ENCODE measurements around the gene CHAF1A.

DNA sequence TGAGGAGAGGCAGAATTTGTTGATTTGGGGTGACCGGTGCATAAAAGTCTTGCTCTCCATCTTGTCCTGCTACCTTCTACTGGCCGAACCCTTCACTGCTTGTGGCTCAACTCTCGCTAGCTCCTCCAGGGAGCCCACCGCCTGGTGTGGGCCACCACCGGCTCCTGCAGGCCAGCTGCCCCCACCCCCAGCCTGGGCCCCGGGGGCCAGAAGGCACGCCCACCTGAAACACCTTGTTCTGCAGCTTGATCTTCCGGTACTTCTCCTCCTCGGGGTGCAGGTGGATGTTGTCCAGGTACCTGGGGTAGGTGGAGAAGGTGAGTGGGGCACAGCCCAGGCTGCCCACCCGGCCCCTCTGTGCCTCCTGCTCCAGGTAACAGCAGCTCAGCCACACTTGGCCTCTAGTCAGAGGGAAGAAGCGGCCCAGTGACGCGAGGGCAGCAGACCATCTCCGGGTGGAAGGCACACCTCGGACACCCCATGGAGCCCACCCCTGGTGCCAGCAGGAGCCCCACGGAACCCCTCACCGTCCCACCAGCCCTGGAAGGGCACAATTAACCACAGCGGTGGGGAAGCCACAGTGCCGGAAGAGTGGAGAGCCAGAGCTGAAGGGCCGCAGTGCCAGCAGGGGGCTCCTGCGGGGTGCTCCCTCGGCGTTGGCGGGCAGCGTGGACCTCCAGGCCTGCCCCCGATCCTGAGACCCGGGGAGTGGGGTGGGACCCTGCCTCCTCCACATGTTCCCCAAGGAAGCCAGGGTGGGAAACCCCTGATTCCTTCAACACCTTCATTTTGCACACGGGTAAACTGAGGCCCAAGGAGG lies 45.1 kb downstream of the CHAF1A start:
- TF ChIP-seq POLR2AphosphoS5 (IDR thresholded peaks at IDR 0.05), result no peak
- TF ChIP-seq, protein P1, sequence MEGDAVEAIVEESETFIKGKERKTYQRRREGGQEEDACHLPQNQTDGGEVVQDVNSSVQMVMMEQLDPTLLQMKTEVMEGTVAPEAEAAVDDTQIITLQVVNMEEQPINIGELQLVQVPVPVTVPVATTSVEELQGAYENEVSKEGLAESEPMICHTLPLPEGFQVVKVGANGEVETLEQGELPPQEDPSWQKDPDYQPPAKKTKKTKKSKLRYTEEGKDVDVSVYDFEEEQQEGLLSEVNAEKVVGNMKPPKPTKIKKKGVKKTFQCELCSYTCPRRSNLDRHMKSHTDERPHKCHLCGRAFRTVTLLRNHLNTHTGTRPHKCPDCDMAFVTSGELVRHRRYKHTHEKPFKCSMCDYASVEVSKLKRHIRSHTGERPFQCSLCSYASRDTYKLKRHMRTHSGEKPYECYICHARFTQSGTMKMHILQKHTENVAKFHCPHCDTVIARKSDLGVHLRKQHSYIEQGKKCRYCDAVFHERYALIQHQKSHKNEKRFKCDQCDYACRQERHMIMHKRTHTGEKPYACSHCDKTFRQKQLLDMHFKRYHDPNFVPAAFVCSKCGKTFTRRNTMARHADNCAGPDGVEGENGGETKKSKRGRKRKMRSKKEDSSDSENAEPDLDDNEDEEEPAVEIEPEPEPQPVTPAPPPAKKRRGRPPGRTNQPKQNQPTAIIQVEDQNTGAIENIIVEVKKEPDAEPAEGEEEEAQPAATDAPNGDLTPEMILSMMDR (IDR thresholded peaks at IDR 0.05), result no peak
- TF ChIP-seq POLR2A (IDR thresholded peaks at IDR 0.05), result no peak

Data from breast epithelium (tissue), 3 donors.